CD4-positive, alpha-beta T cell (primary cell): ENCODE results near the gene PHF21B. TPM values are rescaled to one million over a fixed set of nuclear protein-coding genes. Genes with fewer than 3 reads are reported as not detected.

Experiments used
- ATAC-seq: fragments of 200-7000 bp; cut with Tn5 transposase; one replicate; pipeline ENCODE4 v1.10.0; 2022; ENCODE audit warnings: mild to moderate bottlenecking; ENCODE audit not compliant: poor library complexity
- CTCF ChIA-PET: fragments of 350-600 bp; sonication (Branson Sonifier 250); formaldehyde crosslinking; loops from one replicate; lab custom pipeline; 2021; ENCODE audit warnings: antibody characterized with exemption, inconsistent platforms; lab: Charles Lee
- POLR2A ChIA-PET: fragments of 350-600 bp; sonication (Branson Sonifier 250); formaldehyde crosslinking; loops from one replicate; lab custom pipeline; 2021; ENCODE audit warnings: antibody characterized with exemption, inconsistent platforms; lab: Charles Lee
- DNase-seq, 14 experiments: peaks; one replicate each; pipeline ENCODE4 v3.0.0-alpha.2; 2013 to 2020; ENCODE audit warnings: mixed read lengths in 2 of 14
- H3K27ac ChIP-seq, 2 donors: one replicate each; pipeline versions ENCODE4 v1.5.1 to v1.7.0; 2013; ENCODE audit warnings: low read length in 2 of 2, low read depth in 1 of 2, mild to moderate bottlenecking in 1 of 2
- H3K27me3 ChIP-seq, 2 experiments: 1 replicate in 1 of 2; 2 replicates in 1 of 2; pipeline versions ENCODE4 v1.6.1 to v1.7.0; 2013; ENCODE audit warnings: low read length in 2 of 2, control low read depth in 1 of 2, mild to moderate bottlenecking in 1 of 2, moderate library complexity in 1 of 2; ENCODE audit not compliant: insufficient read depth in 2 of 2, control insufficient read depth in 1 of 2
- H3K36me3 ChIP-seq: one replicate; pipeline ENCODE4 v1.6.1; 2013; ENCODE audit warnings: low read length, control low read depth; ENCODE audit not compliant: insufficient read depth
- H3K4me1 ChIP-seq: one replicate; pipeline ENCODE4 v1.6.1; 2013; ENCODE audit warnings: low read length, control low read depth; ENCODE audit not compliant: insufficient read depth
- H3K4me3 ChIP-seq: one replicate; pipeline ENCODE4 v1.5.1; 2013; ENCODE audit warnings: mild to moderate bottlenecking, low read length, moderate library complexity
- H3K9me3 ChIP-seq, 2 experiments: 1 replicate in 1 of 2; 2 replicates in 1 of 2; pipeline versions ENCODE4 v1.6.1 to v1.7.0; 2013; ENCODE audit warnings: low read length in 2 of 2, mild to moderate bottlenecking in 2 of 2, control low read depth in 1 of 2, moderate library complexity in 1 of 2; ENCODE audit not compliant: control insufficient read depth in 1 of 2, insufficient read depth in 1 of 2
- H3K27ac Mint-ChIP-seq: one replicate; pipeline ENCODE4 v1.8.0; 2020; ENCODE audit warnings: mixed read lengths
- H3K27me3 Mint-ChIP-seq: one replicate; pipeline ENCODE4 v1.8.0; 2021; ENCODE audit warnings: mixed read lengths
- H3K36me3 Mint-ChIP-seq: one replicate; pipeline ENCODE4 v1.8.0; 2021; ENCODE audit warnings: low read depth, mixed read lengths
- H3K4me1 Mint-ChIP-seq: one replicate; pipeline ENCODE4 v1.8.0; 2021; ENCODE audit warnings: low read depth, mixed read lengths
- H3K4me3 Mint-ChIP-seq: one replicate; pipeline ENCODE4 v1.8.0; 2020; ENCODE audit warnings: mild to moderate bottlenecking, mixed read lengths
- H3K9me3 Mint-ChIP-seq: one replicate; pipeline ENCODE4 v1.8.0; 2020; ENCODE audit warnings: mixed read lengths
- CTCF ChIP-seq: fragments of 200-600 bp; IDR thresholded peaks from one replicate; pipeline ENCODE4 v1.8.0; 2022; ENCODE audit warnings: antibody characterized with exemption, mild to moderate bottlenecking
- intact Hi-C, 2 experiments: fragments of 100-400 bp; cut with DNase I in 1 of 2; cut with micrococcal nuclease in 1 of 2; formaldehyde crosslinking; loops; one replicate each; pipeline versions ENCODE4 v1.15.1 to v1.9.0; 2023 to 2025; cut with DNase I, micrococcal nuclease
- total RNA-seq, 174 experiments: library from RNA in 2 of 174; stranded (reverse) in 2 of 174; gene quantifications; one replicate each; pipeline ENCODE4 v1.2.3 and lab custom pipeline; 2021 to 2026

PHF21B gene
- total RNA-seq, 2 experiments from 2014 or later = not detected

- CTCF ChIA-PET = no interaction called here
- Mint-ChIP-seq H3K4me1 (peaks cover 14% of the 10 kb centered on the region), H3K4me3 (no peak overlapping the region), H3K36me3 (no peaks in the 10 kb centered on the region), H3K27me3 (peaks cover 68% of the 10 kb centered on the region), H3K27ac (no peak overlapping the region), H3K9me3 (no peaks in the 10 kb centered on the region)
- peaks cover 24% of the 10 kb centered on the region for H3K4me1 ChIP-seq
- peaks cover 0 to 12% of the 10 kb centered on the region in 2 experiments for H3K9me3 ChIP-seq
- DNase-seq = no peak
- POLR2A ChIA-PET = no interaction called here
- H3K4me3 ChIP-seq = no peak overlapping the region
- H3K27me3 ChIP-seq = peaks cover 39 to 72% of the 10 kb centered on the region in 2 experiments
- no peaks in the 10 kb centered on the region for H3K36me3 ChIP-seq
- intact Hi-C loops = no loop called here
- no peak for TF ChIP-seq CTCF
- H3K27ac ChIP-seq = no peak overlapping the region
- ATAC-seq = no peak
These were observed 2.8 kb downstream of the PHF21B start for GRCh38 chr22:45006964-45007390.

- Mint-ChIP-seq H3K27me3 (peaks cover 68% of the 10 kb centered on the region), H3K36me3 (no peaks in the 10 kb centered on the region), H3K4me3 (peak overlapping the region; percentile 74), H3K9me3 (no peaks in the 10 kb centered on the region), H3K27ac (no peak overlapping the region), H3K4me1 (peaks cover 14% of the 10 kb centered on the region)
- intact Hi-C loops = no loop called here
- no peak overlapping the region for H3K4me3 ChIP-seq
- no peaks in the 10 kb centered on the region for H3K36me3 ChIP-seq
- no peak for TF ChIP-seq CTCF
- ATAC-seq = no peak
- ChIA-PET CTCF (no interaction called here), POLR2A (no interaction called here)
- no peak for DNase-seq
- H3K4me1 ChIP-seq = peaks cover 24% of the 10 kb centered on the region
- peaks cover 0 to 12% of the 10 kb centered on the region in 2 experiments for H3K9me3 ChIP-seq
- H3K27me3 ChIP-seq = peaks cover 34 to 69% of the 10 kb centered on the region in 2 experiments
- no peak overlapping the region for H3K27ac ChIP-seq
These were observed 3.5 kb downstream of the PHF21B start for GRCh38 chr22:45006111-45006963.

DNA sequence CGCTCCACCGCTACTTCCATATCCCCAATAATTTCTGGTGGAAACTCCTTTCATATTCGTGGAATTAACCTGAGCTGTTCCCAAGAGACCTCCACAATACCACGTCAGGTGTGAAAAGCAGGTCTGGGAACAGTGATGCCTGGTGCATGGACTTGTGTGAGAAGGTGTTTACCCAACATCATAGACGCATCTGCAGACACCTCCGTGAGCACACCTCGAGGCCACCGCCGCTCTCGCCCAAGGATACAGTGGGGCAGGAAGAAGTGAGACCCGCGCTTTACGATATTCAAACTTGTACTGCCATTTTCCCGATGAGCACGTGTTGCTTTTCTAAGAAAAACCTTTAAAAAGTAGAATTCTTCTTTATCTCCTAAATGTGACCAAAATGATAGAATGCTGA is 8.2 kb downstream of the PHF21B start:
- H3K4me3 Mint-ChIP-seq = no peak overlapping the region

More for the DNA sequence above, 8.2 kb downstream of the PHF21B start:
- Histone ChIP-seq H3K4me3 (no peak overlapping the region), H3K9me3 (peaks cover 0 to 25% of the 10 kb centered on the region in 2 experiments), H3K4me1 (no peaks in the 10 kb centered on the region), H3K27ac (no peak overlapping the region), H3K36me3 (no peaks in the 10 kb centered on the region), H3K27me3 (peaks cover 14 to 38% of the 10 kb centered on the region in 2 experiments)
- Mint-ChIP-seq H3K9me3 (no peaks in the 10 kb centered on the region), H3K27ac (no peak overlapping the region), H3K4me1 (peaks cover 5% of the 10 kb centered on the region), H3K36me3 (no peaks in the 10 kb centered on the region), H3K27me3 (peaks cover 73% of the 10 kb centered on the region)
- ChIA-PET POLR2A (no interaction called here), CTCF (no interaction called here)
- no peak for ATAC-seq
- intact Hi-C loops = no loop called here
- DNase-seq = no peak
- no peak for TF ChIP-seq CTCF
